Activated T-helper 1 cell treated with Interleukin-2 at 50 U/mL for 16 hours (primary cell): ENCODE results near the gene RTN4R.
A peak's percentile ranks its signal among the peaks of the same experiment; 100 is the strongest.

ENCODE experiments used
- DNase-seq: peaks from one replicate; pipeline ENCODE4 v3.0.0-alpha.2; 2020; ENCODE audit warnings: low read depth

RTN4R gene

GRCh38 chr22:20241579-20242392 lies 26.3 kb downstream of the RTN4R start:
- no peak for DNase-seq

GRCh38 chr22:20240900-20241299 lies 27.2 kb downstream of the RTN4R start:
- DNase-seq = no peak

- DNase-seq = no peak
Observed at GRCh38 chr22:20240447-20240764, 27.7 kb downstream of the RTN4R start.

GRCh38 chr22:20239676-20240446 lies 28.3 kb downstream of the RTN4R start:
- DNase-seq = no peak

GRCh38 chr22:20238901-20239675 lies 29.0 kb downstream of the RTN4R start:
- no peak for DNase-seq

- peak; percentile 25 for DNase-seq
Observed at GRCh38 chr22:20238536-20238900, 29.6 kb downstream of the RTN4R start.

- peak; percentile 36 for DNase-seq
Observed at GRCh38 chr22:20237480-20238440, 30.4 kb downstream of the RTN4R start.

GRCh38 chr22:20236052-20236717 lies 31.9 kb downstream of the RTN4R start:
- no peak for DNase-seq

GRCh38 chr22:20235389-20235991 lies 32.6 kb downstream of the RTN4R start:
- DNase-seq = no peak

- DNase-seq = no peak
Observed at GRCh38 chr22:20234760-20235388, 33.2 kb downstream of the RTN4R start.

GRCh38 chr22:20234314-20234682 lies 33.8 kb downstream of the RTN4R start:
- DNase-seq = no peak

GRCh38 chr22:20233351-20234313 lies 34.5 kb downstream of the RTN4R start:
- no peak for DNase-seq

- DNase-seq = no peak
Observed at GRCh38 chr22:20232781-20233180, 35.3 kb downstream of the RTN4R start.

GRCh38 chr22:20232237-20232598 lies 35.9 kb downstream of the RTN4R start:
- DNase-seq = no peak

- DNase-seq = no peak
Observed at GRCh38 chr22:20231514-20232236, 36.4 kb downstream of the RTN4R start.

- no peak for DNase-seq
Observed at GRCh38 chr22:20230777-20231420, 37.2 kb downstream of the RTN4R start.

- no peak for DNase-seq
Observed at GRCh38 chr22:20229916-20230775, 38.0 kb downstream of the RTN4R start.
